ENCODE data around the gene MYH14.

DNA sequence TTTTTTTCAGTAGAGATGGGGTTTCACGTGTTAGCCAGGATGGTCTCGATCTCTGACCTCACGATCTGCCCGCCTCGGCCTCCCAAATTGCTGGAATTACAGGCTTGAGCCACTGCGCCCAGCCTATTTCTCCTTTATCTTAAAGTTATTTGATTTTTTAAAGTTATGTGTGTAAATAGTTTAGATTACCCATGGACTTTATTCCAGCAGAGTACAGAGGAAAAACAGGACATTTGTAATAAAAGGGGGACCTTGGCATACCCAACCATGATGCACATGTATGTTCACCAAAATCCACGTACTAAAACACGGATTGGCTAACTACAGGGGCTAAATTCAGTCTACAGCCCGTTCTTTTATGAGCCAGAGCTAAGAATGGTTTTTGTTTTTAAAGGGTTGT lies 26.6 kb upstream of the MYH14 start:
- TF ChIP-seq POLR2AphosphoS5 (IDR thresholded peaks at IDR 0.05; ENCODE audit: low read depth, low read length) (no peak), RAD21 (IDR thresholded peaks at IDR 0.05; ENCODE audit: low read length) (no peak), YY1 (IDR thresholded peaks at IDR 0.05; ENCODE audit: low read depth) (no peak), JUND (IDR thresholded peaks at IDR 0.05) (no peak), NRF1 (IDR thresholded peaks at IDR 0.05; ENCODE audit: low read depth, low read length) (no peak), FOSL2 (IDR thresholded peaks at IDR 0.05; ENCODE audit: borderline replicate concordance, low read depth) (no peak), USF1 (IDR thresholded peaks at IDR 0.05; ENCODE audit: borderline replicate concordance, low read depth) (no peak), MAX (IDR thresholded peaks at IDR 0.05; ENCODE audit: low read depth) (no peak), CHD2 (IDR thresholded peaks at IDR 0.05; ENCODE audit: low read length, partially characterized antibody) (no peak)
- TF ChIP-seq, protein P1, sequence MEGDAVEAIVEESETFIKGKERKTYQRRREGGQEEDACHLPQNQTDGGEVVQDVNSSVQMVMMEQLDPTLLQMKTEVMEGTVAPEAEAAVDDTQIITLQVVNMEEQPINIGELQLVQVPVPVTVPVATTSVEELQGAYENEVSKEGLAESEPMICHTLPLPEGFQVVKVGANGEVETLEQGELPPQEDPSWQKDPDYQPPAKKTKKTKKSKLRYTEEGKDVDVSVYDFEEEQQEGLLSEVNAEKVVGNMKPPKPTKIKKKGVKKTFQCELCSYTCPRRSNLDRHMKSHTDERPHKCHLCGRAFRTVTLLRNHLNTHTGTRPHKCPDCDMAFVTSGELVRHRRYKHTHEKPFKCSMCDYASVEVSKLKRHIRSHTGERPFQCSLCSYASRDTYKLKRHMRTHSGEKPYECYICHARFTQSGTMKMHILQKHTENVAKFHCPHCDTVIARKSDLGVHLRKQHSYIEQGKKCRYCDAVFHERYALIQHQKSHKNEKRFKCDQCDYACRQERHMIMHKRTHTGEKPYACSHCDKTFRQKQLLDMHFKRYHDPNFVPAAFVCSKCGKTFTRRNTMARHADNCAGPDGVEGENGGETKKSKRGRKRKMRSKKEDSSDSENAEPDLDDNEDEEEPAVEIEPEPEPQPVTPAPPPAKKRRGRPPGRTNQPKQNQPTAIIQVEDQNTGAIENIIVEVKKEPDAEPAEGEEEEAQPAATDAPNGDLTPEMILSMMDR (IDR thresholded peaks at IDR 0.05), result no peak

Measured in SK-N-SH (cell line).